CD4-positive, alpha-beta T cell treated with Interleukin-10 for 1 hour (primary cell): ENCODE measurements around the gene NBAS.
"Not testable (repeated sequence)": the region's sequence is repeated elsewhere in the genome, so short reads cannot be mapped to it uniquely, and the experiment has no call there.

Experiments
- DNase-seq: peaks from one replicate; pipeline ENCODE4 v3.0.0-alpha.2; 2020

The NBAS gene

DNA sequence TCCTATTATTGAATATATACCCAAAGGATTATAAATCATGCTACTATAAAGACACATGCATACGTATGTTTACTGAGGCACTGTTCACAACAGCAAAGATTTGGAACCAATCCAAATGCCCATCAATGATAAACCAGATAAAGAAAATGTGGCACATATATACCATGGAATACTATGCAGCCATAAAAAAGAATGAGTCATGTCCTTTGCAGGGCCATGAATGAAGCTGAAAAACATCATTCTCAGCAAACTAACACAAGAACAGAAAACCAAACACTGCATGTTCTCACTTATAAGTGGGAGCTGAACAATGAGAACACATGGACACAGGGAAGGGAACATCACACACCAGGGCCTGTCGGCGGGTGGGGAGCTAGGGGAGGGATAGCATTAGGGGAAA, 310.2 kb downstream of the NBAS start:
- DNase-seq = not testable (repeated sequence)

DNA sequence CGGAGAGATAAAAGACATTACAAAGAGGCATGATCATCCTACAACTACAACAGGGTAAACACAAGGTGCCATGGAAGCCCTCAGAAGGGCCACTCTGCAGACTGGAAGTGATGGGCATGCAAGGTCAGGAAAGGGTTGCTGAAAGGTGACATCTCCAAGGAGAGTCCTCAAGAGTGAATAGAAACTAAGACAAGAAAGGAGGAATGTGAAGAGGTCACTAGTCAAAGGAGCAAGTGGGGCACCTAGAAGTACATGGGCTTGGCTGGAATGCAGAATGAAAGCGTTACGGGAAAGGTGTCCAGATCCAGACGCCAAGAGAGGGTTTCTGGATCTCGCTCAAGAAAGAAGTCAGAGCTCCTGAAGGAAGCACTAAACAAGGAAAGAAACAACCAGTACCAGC, 314.3 kb downstream of the NBAS start:
- no peak for DNase-seq

DNA sequence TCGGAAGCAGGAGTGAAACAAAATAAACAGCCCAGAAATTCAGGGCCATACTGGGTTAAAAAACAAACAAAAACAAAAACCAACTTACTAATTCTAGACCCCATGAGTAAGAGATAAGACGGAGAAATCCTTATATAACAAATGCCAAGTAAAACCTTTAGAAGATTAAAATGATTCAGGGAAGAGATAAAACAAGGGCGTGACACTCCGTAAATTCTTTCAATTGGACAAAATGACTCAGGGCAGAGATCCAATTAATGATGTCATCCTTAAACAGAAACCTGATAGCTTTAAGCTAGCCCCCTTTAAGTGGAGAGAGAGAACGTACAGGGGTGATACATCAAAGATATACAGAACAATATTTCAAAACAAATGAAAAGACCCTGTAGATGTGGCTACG, 317.4 kb downstream of the NBAS start:
- DNase-seq = no peak

DNA sequence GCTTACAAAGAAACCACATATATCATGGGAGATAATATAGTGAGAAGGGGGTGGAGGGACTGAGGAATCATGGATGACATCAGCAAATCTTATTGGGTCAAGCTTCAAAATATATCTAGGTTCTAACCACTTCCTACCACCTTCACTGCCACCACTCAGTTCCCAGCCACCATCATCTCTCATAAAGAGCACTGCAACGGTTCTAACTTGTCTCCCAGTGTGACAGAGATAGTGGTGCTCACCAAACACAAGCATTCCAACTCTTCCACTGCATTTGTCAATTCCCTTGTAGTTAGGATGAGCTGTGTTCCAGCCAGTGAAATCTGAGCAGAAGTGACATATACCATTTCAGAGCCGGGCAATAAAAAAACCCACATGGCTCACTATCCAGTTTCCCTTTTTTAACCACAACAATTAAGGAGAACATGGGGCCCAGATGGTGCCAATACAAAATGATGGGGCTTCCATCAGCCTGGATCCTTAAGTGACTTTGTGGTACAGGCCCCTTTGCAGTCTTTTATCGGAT, 318.1 kb downstream of the NBAS start:
- DNase-seq = no peak

DNA sequence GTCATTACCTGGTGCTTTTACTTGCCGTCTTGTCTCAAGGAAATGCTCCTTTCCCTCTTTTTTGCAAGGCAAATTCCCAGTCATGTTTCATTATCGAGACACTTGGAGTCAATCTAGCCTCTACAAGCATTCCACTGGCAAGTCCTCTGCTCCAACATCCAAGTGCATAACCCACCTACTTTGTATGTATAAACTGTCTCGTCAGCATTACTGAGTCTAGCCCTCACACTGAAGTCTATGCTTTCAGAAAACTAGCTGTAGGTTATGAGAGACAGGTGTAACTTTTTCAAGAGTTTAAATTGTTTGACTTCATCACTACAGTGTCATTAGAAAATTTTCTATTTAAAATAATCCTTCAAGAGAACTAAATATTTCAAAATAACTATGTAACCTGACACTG, 319.2 kb downstream of the NBAS start:
- no peak for DNase-seq

DNA sequence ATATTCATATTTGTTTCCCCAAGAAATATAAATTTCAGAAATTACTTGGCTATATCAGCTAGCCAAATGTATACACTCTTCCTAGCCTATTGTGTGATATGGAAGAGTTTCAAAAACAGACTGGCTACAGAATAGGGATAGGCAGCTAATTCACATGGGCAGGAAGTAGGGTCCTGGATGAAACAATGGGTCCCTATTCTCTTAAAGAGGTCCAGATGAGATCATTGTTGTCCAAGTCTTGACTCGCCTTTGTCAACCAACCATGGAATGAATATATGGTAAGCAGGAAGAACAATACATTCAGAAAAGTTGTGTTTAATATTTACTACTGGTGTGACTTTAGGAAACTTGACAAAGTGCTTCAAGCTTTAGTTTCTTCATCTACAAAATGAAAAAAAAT, 319.9 kb downstream of the NBAS start:
- DNase-seq = no peak

DNA sequence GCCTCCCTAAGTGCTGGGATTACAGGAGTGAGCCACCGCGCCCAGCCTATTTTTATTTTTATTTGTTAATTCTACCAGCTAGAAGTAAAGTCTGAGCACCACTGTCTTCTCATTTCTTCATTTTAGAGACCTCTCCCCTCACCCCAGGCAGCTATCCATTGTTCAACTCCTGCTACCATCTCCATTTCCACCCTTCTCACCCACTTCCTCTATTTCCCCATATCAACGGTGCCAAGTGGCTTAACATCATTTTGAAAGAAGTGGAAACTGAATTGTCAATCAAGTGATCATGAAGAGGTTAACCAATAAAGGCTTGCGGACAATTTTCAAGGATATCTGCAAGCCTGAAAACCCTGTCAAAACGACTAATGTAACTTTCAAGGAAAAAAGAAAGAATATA, 323.1 kb downstream of the NBAS start:
- DNase-seq = no peak

DNA sequence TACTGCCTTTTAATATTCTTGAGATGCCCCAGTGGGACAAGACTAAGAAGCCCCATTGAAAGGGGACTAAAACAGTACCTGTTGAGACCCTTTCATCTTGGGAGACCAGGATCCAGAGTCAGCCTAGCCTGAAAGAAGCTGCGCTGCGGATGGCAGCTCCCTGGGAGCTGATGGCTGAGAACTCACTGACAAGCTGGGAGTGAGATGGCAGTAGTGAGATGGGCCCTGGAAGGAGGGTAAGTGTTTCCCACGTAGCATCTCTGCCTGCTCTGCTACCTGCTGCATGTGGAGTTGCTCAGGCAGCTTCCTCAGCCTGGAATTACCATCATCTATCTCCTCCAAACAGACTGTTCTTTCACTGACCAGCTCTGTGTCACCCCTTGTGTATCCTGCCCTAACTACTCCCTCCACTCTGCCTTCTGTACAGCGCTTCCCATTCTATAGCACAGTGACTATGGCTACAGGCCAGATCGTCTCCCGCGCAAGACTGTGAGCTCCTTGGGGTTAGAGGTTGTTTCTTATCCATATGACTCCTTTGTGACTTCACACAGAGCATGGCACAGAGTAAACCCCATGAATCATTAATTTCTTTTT, 330.4 kb downstream of the NBAS start:
- DNase-seq = no peak

DNA sequence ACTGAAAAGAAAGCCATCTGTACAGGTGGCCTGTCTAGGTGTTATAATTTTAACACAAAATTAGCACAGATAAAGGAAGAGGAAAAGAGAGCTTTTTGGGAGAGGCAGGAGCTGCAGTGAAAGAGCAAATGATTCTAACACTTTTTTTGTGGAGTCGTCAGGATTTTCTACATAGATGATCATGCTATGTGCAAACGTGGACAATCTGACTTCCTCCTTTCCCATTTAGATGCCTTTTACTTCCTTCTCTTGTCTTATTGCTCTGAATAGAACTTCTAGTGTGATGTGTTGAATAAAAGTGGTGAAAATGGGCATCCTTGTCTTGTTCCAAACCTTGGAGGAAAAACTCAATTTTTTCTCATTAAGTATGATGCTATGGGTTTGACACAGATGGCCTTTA, 334.5 kb downstream of the NBAS start:
- no peak for DNase-seq

DNA sequence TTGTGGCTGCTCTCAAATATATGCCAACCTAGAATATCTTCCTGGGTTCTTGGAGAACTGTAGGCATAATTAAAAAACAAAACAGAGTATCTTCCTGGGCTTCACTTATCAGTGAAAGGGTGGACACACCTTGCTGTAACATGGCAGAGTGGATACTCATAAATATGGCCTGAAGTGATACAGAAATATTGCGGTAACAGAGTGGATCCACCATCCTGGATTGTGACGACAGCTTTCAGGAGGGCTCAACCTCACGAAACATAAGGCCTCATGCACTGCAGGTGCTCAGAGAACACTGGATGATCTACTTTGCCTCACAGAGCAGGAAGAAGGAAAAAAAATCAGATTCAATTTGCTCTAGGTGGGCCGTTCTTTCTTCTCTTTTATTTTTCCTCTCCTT, 336.0 kb downstream of the NBAS start:
- DNase-seq = no peak

DNA sequence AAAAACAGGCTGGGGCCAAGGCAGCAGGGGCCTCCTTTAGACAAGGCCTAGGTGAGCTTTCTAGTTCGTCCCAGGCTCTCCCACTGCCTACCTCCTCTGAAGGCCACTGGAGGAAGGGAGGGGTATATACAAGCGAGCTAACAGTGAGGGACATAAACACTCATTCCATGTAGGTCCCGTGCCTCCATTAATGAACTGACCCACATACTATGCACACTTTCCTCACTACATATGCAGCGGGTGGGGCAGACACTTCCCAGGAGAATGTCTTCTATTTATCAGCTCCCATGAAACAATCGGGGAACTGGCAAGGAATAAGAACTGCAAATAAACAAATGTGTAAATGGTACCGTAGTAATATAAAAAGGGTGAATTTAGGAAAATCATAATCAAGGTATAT, 336.5 kb downstream of the NBAS start:
- no peak for DNase-seq

DNA sequence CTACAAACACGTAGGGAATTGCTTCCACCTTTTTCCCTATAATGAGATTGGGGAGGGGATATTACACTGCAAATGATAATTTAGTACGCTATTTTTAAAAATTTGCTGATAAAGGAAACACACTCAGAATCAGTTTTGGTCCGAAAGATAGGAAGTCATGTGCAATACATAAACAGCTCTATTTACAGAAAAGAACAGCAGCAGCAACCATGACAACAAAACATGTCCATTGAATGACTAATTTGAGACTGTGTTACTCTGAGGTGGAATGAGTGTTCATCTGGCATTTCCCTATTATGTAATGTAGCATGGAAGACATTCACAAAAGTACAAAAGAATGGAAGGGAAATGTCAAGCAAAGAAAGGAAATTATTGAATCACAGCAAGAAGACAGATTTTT, 337.2 kb downstream of the NBAS start:
- DNase-seq = no peak

DNA sequence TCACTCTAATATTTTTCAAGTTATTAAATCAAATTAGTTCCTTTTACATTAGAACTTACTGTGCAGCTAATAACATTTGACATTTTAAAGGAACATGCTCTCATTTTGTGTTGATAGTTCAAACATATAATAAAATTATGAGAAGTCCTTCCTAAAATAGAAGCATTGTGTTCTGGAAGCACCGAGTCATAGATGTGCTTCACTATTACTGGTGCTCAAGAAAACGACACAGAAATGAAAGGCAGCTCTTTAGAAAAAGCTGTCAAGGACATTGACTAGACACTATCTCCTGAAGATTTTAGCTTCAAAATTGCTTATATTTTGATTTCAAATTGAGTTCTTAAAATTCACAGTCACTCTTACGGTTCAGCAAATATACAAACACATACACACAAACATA, 338.3 kb downstream of the NBAS start:
- DNase-seq = no peak

DNA sequence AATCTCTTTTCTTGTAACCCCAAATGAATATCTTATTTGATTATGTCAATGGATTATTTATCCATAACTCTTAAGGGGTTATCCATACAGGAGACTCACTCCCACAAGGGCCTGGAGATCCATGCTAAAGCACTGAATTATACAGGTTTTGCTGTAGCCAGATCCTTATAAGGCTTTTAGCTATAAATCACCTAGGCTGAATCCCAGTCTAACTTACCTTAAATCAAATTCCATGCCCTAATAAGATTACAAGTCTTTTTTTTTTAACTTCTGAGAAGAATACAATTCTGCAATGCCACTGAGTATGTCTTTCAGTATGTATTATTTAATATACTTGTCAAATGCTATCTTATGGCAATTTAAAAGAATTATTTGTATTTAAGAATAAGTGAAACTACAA, 340.5 kb downstream of the NBAS start:
- DNase-seq = no peak

DNA sequence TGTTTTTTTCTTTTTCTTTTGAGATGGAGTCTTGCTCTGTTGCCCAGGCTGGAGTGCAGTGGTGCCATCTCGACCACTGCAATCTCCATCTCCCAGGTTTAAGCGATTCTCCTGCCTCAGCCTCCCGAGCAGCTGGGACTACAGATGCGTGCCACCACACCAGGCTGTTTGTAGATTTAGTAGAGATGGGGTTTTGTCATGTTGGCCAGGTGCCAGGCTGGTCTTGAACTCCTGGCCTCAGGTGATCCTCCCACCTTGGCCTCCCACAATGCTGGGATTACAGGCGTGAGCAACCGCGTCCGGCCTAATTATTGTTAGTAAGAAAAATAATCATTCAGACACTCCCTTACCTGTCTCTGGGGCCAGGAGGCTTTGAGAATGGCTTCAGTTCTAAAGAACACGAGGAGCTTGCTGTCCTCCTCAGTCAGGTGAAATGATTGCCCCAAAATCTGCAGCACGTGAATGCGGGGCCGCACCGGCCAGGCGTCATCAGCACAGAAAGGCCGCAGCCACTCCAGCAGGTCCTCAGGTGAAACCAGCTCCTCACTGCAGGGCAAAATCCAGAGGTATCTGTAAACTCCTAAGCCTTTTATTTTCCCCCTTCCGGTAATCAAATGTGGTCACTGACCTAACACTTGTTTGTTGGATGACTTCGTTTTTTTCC, 342.6 kb downstream of the NBAS start:
- no peak for DNase-seq

DNA sequence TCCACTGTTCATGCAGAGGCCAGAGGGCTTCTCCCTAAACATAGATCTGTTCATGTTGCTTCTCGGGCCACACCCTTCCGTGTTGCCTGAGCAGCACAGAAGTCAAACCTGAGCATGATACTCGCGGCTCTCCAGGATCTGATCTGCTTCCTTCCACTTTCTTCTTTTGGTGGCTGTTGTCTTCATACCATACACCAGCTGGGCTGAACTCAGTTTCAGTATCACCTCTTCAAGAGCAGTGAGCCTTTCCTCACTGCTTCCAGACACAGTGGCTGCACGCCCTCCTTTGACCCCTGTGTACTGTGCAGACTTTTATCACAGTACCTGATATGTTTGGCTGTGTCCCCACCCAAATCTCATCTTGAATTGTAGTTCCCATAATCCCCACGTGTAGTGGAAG, 348.9 kb downstream of the NBAS start:
- DNase-seq = no peak

DNA sequence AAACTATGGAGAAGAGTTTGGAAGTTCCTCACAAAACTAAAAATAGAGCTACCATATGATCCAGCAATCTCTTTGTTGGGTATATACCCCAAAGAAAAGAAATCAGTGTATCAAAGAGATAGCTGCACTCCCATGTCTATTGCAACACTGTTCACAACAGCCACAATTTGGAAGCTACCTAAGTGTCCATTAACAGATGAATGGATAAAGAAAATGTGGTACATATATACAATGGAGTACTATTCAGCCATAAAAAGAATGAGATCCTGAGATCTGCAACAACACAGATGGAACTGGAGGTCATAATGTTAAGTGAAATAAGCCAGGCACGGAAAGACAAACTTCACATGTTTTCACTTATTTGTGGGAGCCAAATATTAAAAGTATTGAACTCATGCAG, 350.6 kb downstream of the NBAS start:
- not testable (repeated sequence) for DNase-seq

DNA sequence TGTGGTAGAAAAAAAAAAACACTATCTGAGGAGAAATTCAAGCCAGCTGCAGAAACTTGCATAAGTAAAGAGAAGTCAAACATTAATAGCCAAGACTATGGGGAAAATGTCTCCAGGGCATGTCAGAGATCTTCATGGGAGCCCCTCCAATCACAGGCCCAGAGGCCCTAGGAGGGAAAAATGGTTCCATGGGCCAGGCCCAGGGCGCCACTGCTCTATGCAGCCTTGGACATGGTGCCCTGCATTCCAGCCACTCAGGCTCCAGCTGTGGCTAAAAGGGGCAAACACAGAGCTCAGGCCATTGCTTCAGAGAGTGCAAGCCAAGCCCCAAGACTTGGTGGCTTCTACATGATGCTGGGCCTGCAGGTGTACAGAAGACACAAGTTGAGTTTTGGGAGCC, 354.7 kb downstream of the NBAS start:
- DNase-seq = no peak

DNA sequence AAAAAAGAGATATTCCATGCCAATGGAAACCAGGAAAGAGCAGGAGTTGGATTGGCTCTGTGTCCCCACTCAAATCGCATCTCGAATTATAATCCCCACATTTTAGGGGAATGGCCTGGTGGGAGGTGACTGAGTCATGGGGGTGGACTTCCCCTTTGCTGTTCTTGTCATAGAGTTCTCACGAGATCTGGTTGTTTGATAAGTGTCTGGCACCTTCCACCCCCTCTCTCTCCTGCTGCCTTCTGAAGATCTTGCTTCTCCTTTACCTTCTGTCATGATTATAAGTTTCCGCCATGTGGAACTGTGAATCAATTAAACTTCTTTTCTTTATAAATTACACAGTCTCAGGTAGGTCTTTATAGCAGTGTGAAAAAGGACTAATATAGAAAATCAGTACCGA, 355.6 kb downstream of the NBAS start:
- no peak for DNase-seq

DNA sequence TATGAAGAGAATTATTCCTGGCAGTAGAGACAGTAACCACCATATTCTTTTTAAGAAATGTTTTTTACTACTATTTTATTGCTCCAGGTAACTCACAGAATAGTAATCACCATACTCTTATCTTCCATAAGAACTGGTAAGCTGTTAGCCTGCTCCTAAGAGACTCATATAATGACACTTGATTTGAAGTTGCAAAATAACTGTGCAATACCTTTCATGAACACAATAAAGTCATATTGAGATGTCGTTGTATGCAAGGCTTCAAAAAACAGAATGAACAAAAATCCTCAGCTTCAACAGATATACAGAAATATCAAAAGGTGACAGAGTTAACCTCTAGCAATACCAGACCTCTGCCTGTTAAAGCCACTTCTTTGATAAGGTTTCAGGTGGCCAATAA, 360.1 kb downstream of the NBAS start:
- DNase-seq = no peak

DNA sequence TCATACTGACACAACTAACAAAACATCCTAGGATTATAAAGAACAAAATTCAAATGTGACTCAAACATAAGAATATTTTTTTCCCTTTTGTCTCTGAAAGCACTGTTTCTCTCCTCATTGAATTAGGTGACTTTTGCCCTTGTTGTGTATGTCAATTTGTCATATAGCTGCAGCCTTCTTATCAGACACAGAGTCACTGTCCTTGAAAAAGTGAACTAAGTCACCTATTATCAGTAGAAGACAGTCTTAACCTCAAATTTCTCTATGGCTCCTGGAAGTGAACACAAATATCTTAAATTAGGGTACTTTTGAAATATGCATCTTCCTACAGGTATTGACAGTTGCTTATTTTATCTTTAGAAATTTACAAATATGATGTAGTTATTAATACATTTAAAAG, 360.6 kb downstream of the NBAS start:
- DNase-seq = no peak

DNA sequence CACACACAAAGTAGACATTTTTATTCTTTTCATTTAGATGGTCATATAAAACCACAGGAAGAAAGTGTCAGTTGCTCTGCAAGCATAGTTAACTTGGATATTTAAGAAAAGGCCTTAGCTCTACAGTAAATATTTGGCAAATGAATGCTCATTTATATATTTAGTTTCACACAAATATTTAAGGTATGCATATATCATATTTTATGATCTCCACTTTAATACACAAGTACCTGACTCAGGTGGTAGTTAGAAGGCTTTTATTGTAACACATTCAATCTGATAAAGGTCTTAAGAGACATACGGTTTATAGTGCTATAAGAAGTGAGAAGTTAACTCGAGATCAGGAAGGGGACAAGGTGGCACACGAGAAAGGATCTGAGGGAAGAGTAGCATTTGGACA, 363.1 kb downstream of the NBAS start:
- no peak for DNase-seq

DNA sequence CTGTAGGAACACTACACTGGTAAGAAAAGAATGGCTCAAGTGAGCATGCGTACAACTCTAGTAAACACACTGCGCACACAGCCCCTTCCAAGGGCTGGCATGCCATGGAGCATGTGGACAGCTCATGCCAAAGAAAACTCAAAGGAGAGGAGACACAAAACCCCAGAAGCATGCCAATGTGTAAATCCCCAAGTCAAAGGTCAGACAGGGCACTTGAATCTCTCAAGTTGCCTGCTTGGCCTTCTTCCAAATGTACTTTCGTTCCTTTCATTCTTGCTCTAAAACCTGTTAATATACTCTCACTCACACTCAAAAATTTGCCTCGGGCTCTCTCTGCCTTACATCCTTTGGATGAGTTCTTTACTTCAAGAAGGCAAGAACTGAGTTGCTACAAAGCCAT, 365.3 kb downstream of the NBAS start:
- DNase-seq = no peak

DNA sequence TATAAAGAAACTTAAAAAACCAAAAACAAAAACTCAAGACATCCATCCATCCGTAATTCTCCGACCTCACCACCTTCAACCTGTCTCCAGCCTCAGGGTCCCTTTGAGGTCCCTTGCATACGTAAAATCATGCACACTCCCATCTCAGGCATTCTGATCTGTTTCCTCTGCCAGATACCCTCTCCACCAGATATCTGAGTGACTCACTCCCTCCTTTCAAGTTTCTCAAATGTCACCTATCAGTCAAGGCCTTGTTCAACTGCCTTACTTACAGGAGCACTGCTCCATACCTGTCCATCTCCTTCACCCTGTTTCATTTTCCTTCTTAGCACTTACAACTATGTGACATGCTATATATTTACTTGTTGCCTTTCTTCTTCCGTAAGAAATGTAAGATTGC, 369.3 kb downstream of the NBAS start:
- DNase-seq = no peak

DNA sequence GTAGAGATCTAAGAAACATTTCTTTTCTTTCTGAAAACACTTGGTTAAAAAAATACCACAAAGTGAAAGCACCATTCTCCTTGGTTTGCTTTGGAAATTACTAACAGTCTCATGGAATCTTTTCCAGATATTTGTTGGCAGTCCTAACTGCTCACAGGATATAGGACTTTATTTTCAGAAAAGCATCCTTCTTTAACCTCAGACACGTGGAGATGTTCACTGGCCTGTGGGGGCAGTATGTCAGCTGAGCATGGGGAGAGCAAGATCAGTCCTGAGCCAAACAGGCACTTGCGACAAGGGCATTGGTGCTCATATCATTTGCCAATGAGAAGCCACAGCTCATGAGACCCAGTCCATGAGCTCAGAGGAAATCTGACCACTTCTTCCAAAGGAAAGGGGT, 371.9 kb downstream of the NBAS start:
- DNase-seq = no peak
